Measurements from ENCODE around the gene ABT1.

The ABT1 gene

DNA sequence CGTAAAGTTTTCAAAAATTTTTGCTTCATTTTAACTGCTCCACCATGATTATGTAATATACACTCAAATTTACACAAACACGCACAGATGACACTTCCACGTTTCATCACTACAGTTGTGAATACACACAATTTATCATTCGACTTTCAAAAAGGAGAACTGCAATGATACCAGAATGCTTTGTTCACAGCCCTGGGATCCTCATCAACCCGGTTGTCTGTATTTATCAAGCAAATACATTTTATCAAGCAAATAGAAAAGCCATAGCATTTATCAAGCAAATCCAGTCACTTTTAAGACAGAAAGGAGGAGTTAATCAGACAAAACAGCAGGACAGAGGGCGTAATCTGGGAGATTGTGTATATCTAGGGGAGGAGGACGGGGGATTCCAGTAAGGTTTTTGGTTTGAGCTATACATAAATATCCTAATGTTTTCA, 20.3 kb upstream of the ABT1 start:
- Histone ChIP-seq H3K79me2 (ENCODE audit: low read length) (no peaks in the 10 kb centered on the region), H3K9me3 (replicated peaks; ENCODE audit: insufficient read depth, low read length) (no peaks in the 10 kb centered on the region), H3K9ac (ENCODE audit: low read length) (no peak overlapping the region), H3K4me1 (ENCODE audit: low read length) (peaks cover 8% of the 10 kb centered on the region; the same call in 1 of the 2 replicates), H3F3A (ENCODE audit: insufficient read depth, low read length) (no peaks in the 10 kb centered on the region), H3K36me3 (replicated peaks; ENCODE audit: insufficient read depth, low read length) (no peaks in the 10 kb centered on the region), H3K27ac (ENCODE audit: low read length) (no peak overlapping the region), H3K4me3 (ENCODE audit: low read length) (no peak overlapping the region), H4K20me1 (ENCODE audit: insufficient read depth, low read length) (no peaks in the 10 kb centered on the region), H2AFZ (ENCODE audit: low read length) (no peak overlapping the region), H3K9me2 (replicated peaks; ENCODE audit: insufficient read depth, low read length) (no peaks in the 10 kb centered on the region), H3K4me2 (ENCODE audit: low read depth, low read length) (no peak overlapping the region), H3K27me3 (replicated peaks; ENCODE audit: insufficient read depth, low read length) (no peaks in the 10 kb centered on the region; the same call in 1 of the 2 replicates)
- DNase-seq: no peak
- TF ChIP-seq EZH2 (optimal IDR thresholded peaks at IDR 0.05; ENCODE audit: low read depth, low read length) (no peak), EZH2phosphoT487 (IDR thresholded peaks at IDR 0.05; ENCODE audit: low read length) (no peak)
- TF ChIP-seq, protein P1, sequence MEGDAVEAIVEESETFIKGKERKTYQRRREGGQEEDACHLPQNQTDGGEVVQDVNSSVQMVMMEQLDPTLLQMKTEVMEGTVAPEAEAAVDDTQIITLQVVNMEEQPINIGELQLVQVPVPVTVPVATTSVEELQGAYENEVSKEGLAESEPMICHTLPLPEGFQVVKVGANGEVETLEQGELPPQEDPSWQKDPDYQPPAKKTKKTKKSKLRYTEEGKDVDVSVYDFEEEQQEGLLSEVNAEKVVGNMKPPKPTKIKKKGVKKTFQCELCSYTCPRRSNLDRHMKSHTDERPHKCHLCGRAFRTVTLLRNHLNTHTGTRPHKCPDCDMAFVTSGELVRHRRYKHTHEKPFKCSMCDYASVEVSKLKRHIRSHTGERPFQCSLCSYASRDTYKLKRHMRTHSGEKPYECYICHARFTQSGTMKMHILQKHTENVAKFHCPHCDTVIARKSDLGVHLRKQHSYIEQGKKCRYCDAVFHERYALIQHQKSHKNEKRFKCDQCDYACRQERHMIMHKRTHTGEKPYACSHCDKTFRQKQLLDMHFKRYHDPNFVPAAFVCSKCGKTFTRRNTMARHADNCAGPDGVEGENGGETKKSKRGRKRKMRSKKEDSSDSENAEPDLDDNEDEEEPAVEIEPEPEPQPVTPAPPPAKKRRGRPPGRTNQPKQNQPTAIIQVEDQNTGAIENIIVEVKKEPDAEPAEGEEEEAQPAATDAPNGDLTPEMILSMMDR (IDR thresholded peaks at IDR 0.05; ENCODE audit: low read length): no peak

DNA sequence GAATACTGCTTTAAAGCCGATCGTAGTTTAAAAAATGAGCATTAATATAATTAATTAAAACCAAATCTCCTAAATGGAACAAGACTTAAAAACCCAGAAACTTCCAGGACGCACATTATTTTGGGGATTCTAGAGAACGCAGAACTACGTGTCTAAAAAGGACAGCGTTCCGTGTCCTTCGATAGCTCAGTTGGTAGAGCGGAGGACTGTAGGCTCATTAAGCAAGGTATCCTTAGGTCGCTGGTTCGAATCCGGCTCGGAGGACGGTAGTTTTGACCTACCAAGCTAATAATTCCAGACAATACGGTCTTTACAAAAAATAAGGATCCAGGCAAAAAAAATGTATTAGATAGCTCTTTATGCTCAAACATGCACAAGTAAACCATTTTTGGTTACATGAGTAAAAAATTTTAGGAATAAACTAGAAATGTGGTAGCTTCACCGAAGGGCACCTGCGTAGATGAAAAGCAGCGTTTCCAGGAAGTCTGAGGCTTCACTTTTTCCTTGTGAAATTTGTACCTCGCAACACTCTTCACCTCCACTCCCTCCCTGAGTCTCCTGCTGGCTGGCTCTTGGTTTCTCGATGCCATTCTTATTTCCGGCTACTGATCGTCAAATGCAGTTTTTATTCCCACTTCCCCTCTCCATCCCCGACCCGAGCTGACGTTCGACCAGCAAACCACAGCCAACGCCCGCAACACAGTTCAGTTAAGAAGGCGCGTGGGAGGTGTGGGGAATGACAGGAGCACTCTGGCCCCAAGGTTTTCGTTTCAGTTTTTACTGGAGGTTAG, 19.6 kb upstream of the ABT1 start:
- Histone ChIP-seq H3K4me3 (ENCODE audit: low read length) (peak overlapping the region; percentile 27; the same call in 1 of the 2 replicates), H3K79me2 (ENCODE audit: low read length) (no peaks in the 10 kb centered on the region), H3K9me2 (replicated peaks; ENCODE audit: insufficient read depth, low read length) (no peaks in the 10 kb centered on the region), H3K27ac (ENCODE audit: low read length) (no peak overlapping the region), H3K9ac (ENCODE audit: low read length) (no peak overlapping the region), H3K4me1 (ENCODE audit: low read length) (peaks cover 5% of the 10 kb centered on the region; the same call in 1 of the 2 replicates), H2AFZ (ENCODE audit: low read length) (no peak overlapping the region), H3K27me3 (replicated peaks; ENCODE audit: insufficient read depth, low read length) (no peaks in the 10 kb centered on the region; the same call in 1 of the 2 replicates), H3K4me2 (ENCODE audit: low read depth, low read length) (peak overlapping the region; percentile 32; the same call in 1 of the 2 replicates), H4K20me1 (ENCODE audit: insufficient read depth, low read length) (no peaks in the 10 kb centered on the region), H3F3A (ENCODE audit: insufficient read depth, low read length) (no peaks in the 10 kb centered on the region), H3K9me3 (replicated peaks; ENCODE audit: insufficient read depth, low read length) (no peaks in the 10 kb centered on the region), H3K36me3 (replicated peaks; ENCODE audit: insufficient read depth, low read length) (no peaks in the 10 kb centered on the region)
- no peak for DNase-seq
- TF ChIP-seq EZH2 (optimal IDR thresholded peaks at IDR 0.05; ENCODE audit: low read depth, low read length) (no peak), EZH2phosphoT487 (IDR thresholded peaks at IDR 0.05; ENCODE audit: low read length) (no peak)
- TF ChIP-seq, protein P1 (IDR thresholded peaks at IDR 0.05; ENCODE audit: low read length): no peak

DNA sequence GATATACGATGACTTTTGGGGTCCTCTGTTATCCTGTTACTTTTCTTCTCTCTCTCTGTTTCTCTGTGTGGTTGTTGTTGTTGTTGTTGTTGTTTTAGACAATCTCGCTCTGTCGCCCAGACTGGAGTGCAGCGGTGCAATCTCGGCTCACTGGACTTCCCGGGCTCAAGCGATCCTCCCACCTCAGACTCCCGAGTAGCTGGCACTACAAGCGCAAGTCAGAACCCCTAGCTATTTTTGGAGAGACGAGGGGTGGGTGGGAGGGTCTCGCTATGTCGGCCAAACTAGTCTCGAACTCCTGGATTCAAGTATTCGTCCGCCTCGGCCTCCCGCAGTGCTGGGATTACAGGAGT, 19.1 kb upstream of the ABT1 start:
- no peak overlapping the region for H3K9ac ChIP-seq (ENCODE audit: low read length)
- H3F3A ChIP-seq (ENCODE audit: insufficient read depth, low read length): no peaks in the 10 kb centered on the region
- H4K20me1 ChIP-seq (ENCODE audit: insufficient read depth, low read length): no peaks in the 10 kb centered on the region
- peak overlapping the region; percentile 32; the same call in 1 of the 2 replicates for H3K4me2 ChIP-seq (ENCODE audit: low read depth, low read length)
- H3K79me2 ChIP-seq (ENCODE audit: low read length): no peaks in the 10 kb centered on the region
- H3K9me3 ChIP-seq (replicated peaks; ENCODE audit: insufficient read depth, low read length): no peaks in the 10 kb centered on the region
- no peak for DNase-seq
- no peak for TF ChIP-seq EZH2phosphoT487 (IDR thresholded peaks at IDR 0.05; ENCODE audit: low read length)
- TF ChIP-seq, protein P1 (IDR thresholded peaks at IDR 0.05; ENCODE audit: low read length): no peak
- no peak for TF ChIP-seq EZH2 (optimal IDR thresholded peaks at IDR 0.05; ENCODE audit: low read depth, low read length)
- no peaks in the 10 kb centered on the region for H3K9me2 ChIP-seq (replicated peaks; ENCODE audit: insufficient read depth, low read length)
- no peaks in the 10 kb centered on the region for H3K36me3 ChIP-seq (replicated peaks; ENCODE audit: insufficient read depth, low read length)
- H2AFZ ChIP-seq (ENCODE audit: low read length): no peak overlapping the region
- no peak overlapping the region for H3K27ac ChIP-seq (ENCODE audit: low read length)
- no peaks in the 10 kb centered on the region; the same call in 1 of the 2 replicates for H3K27me3 ChIP-seq (replicated peaks; ENCODE audit: insufficient read depth, low read length)
- peaks cover 3% of the 10 kb centered on the region; the same call in 1 of the 2 replicates for H3K4me1 ChIP-seq (ENCODE audit: low read length)
- H3K4me3 ChIP-seq (ENCODE audit: low read length): peak overlapping the region; percentile 27; the same call in 1 of the 2 replicates

All from MM.1S (cell line).